CD4-positive, CD25-positive, alpha-beta regulatory T cell (primary cell): Measurements from ENCODE around the gene RBM43. TPM values are rescaled to one million over a fixed set of nuclear protein-coding genes. Genes with fewer than 3 reads are reported as not detected.
A peak's percentile ranks its signal among the peaks of the same experiment; 100 is the strongest.
"Not testable (repeated sequence)": the region's sequence is repeated elsewhere in the genome, so short reads cannot be mapped to it uniquely, and the experiment has no call there.

ENCODE experiments used
- ATAC-seq, 2 donors: fragments of 150-1000 bp; cut with Tn5 transposase; one replicate each; pipeline ENCODE4 v1.10.0; 2021; ENCODE audit warnings: low read depth in 2 of 2, moderate number of reproducible peaks in 2 of 2, moderate library complexity in 1 of 2
- DNase-seq, 3 donors: peaks; one replicate each; pipeline versions ENCODE4 v3.0.0 to v3.0.0-alpha.2; 2012 to 2022; ENCODE audit warnings: mixed read lengths in 1 of 3
- H3K27ac ChIP-seq: one replicate; pipeline ENCODE4 v1.7.0; 2013; ENCODE audit warnings: mild to moderate bottlenecking, low read length; ENCODE audit not compliant: insufficient read depth, poor library complexity, severe bottlenecking
- H3K27me3 ChIP-seq: one replicate; pipeline ENCODE4 v1.7.0; 2013; ENCODE audit warnings: low read length; ENCODE audit not compliant: control insufficient read depth, insufficient read depth
- H3K36me3 ChIP-seq: one replicate; pipeline ENCODE4 v1.7.0; 2013; ENCODE audit warnings: mild to moderate bottlenecking, low read length, moderate library complexity; ENCODE audit not compliant: control insufficient read depth, insufficient read depth
- H3K4me1 ChIP-seq: 2 replicates; pipeline ENCODE4 v1.7.0; 2013; ENCODE audit warnings: mild to moderate bottlenecking, low read length; ENCODE audit not compliant: insufficient read depth, control insufficient read depth, poor library complexity, severe bottlenecking
- H3K4me3 ChIP-seq: one replicate; pipeline ENCODE4 v1.7.0; 2013; ENCODE audit warnings: low read depth, mild to moderate bottlenecking, low read length, moderate library complexity
- H3K9me3 ChIP-seq, 2 experiments: 1 replicate in 1 of 2; 2 replicates in 1 of 2; pipeline ENCODE4 v1.7.0; 2013; ENCODE audit warnings: low read length in 2 of 2, mild to moderate bottlenecking in 1 of 2, moderate library complexity in 1 of 2; ENCODE audit not compliant: control insufficient read depth in 2 of 2
- H3K27ac Mint-ChIP-seq, 3 donors: one replicate each; pipeline ENCODE4 v1.8.0; 2020 to 2022; ENCODE audit warnings: mild to moderate bottlenecking in 3 of 3, mixed read lengths in 3 of 3, moderate library complexity in 2 of 3
- H3K27me3 Mint-ChIP-seq: one replicate; pipeline ENCODE4 v1.8.0; 2022; ENCODE audit warnings: mild to moderate bottlenecking, mixed read lengths
- H3K36me3 Mint-ChIP-seq: one replicate; pipeline ENCODE4 v1.8.0; 2020; ENCODE audit warnings: mixed read lengths
- H3K4me1 Mint-ChIP-seq, 4 donors: one replicate each; pipeline ENCODE4 v1.8.0; 2020 to 2022; ENCODE audit warnings: mixed read lengths in 4 of 4, mild to moderate bottlenecking in 1 of 4
- H3K4me3 Mint-ChIP-seq, 4 donors: one replicate each; pipeline ENCODE4 v1.8.0; 2020 to 2022; ENCODE audit warnings: mild to moderate bottlenecking in 4 of 4, mixed read lengths in 4 of 4, moderate library complexity in 3 of 4
- H3K9me3 Mint-ChIP-seq, 7 donors: one replicate each; pipeline ENCODE4 v1.8.0; 2020 to 2022; ENCODE audit warnings: mixed read lengths in 7 of 7, mild to moderate bottlenecking in 3 of 7, moderate library complexity in 2 of 7
- polyA plus RNA-seq, 4 donors: library from polyadenylated mRNA; unstranded; fragments of 300-500 nt; fragmentation: Illumina TruSeq; gene quantifications; one replicate each; pipeline ENCODE4 v1.2.3, GENCODE V29; 2021
- total RNA-seq: library from RNA; stranded (reverse); gene quantifications from one replicate; pipeline ENCODE4 v1.2.3, GENCODE V29; 2022

RBM43 gene
- total and polyA plus RNA-seq, 5 donors from 2014 or later, result 4.2 to 12.3 (median 5.9) TPM

- DNase-seq (peak in 2 of 3 donors; percentile 58 to 60), ATAC-seq (peak; percentile 53 to 78)
- H3K9me3 Mint-ChIP-seq, result no peaks in the 10 kb centered on the region
- H3K9me3 ChIP-seq, result no peaks in the 10 kb centered on the region
- H3K27ac Mint-ChIP-seq, result no peak overlapping the region
- H3K4me1 ChIP-seq, result peaks cover 3% of the 10 kb centered on the region
- H3K36me3 ChIP-seq, result no peaks in the 10 kb centered on the region
- H3K27ac ChIP-seq, result no peak overlapping the region
- H3K4me3 ChIP-seq, result no peak overlapping the region
- peaks cover 0 to 5% (median 3%) of the 10 kb centered on the region in 4 donors for H3K4me1 Mint-ChIP-seq
- H3K27me3 ChIP-seq, result peaks cover 3% of the 10 kb centered on the region
- peaks cover 20% of the 10 kb centered on the region for H3K27me3 Mint-ChIP-seq
- H3K36me3 Mint-ChIP-seq, result no peaks in the 10 kb centered on the region
- H3K4me3 Mint-ChIP-seq, result no peak overlapping the region
These were observed 22.9 kb downstream of the RBM43 start for GRCh38 chr2:151238527-151239487.

GRCh38 chr2:151237422-151238025 lies 24.1 kb downstream of the RBM43 start:
- Mint-ChIP-seq H3K27ac (no peak overlapping the region), H3K4me1 (peaks cover 0 to 5% (median 3%) of the 10 kb centered on the region in 4 donors), H3K27me3 (peaks cover 22% of the 10 kb centered on the region), H3K36me3 (no peaks in the 10 kb centered on the region), H3K9me3 (no peaks in the 10 kb centered on the region), H3K4me3 (no peak overlapping the region)
- Histone ChIP-seq H3K27ac (no peak overlapping the region), H3K4me3 (no peak overlapping the region), H3K9me3 (no peaks in the 10 kb centered on the region), H3K27me3 (peaks cover 3% of the 10 kb centered on the region), H3K36me3 (no peaks in the 10 kb centered on the region), H3K4me1 (peaks cover 3% of the 10 kb centered on the region)
- no peak for DNase-seq
- no peak for ATAC-seq

- not testable (repeated sequence) for H3K36me3 Mint-ChIP-seq, H3K27ac ChIP-seq, ATAC-seq, H3K36me3 ChIP-seq, H3K4me1 Mint-ChIP-seq, H3K9me3 Mint-ChIP-seq, H3K4me1 ChIP-seq, H3K4me3 ChIP-seq, DNase-seq, H3K27ac Mint-ChIP-seq, H3K4me3 Mint-ChIP-seq, H3K27me3 ChIP-seq, H3K9me3 ChIP-seq
- H3K27me3 Mint-ChIP-seq, result peaks cover 40% of the 10 kb centered on the region
These were observed 27.9 kb downstream of the RBM43 start for GRCh38 chr2:151233760-151234159.

- not testable (repeated sequence) for H3K36me3 Mint-ChIP-seq, H3K9me3 Mint-ChIP-seq
These were observed 28.4 kb downstream of the RBM43 start for GRCh38 chr2:151233288-151233687.

GRCh38 chr2:151230627-151231140 lies 31.0 kb downstream of the RBM43 start:
- no peaks in the 10 kb centered on the region for H3K36me3 ChIP-seq
- H3K4me1 Mint-ChIP-seq, result no peaks in the 10 kb centered on the region
- H3K4me1 ChIP-seq, result no peaks in the 10 kb centered on the region
- H3K4me3 Mint-ChIP-seq, result no peak overlapping the region
- no peak for DNase-seq
- no peak overlapping the region for H3K27ac ChIP-seq
- H3K36me3 Mint-ChIP-seq, result no peaks in the 10 kb centered on the region
- peaks cover 50% of the 10 kb centered on the region for H3K27me3 Mint-ChIP-seq
- no peak for ATAC-seq
- no peak overlapping the region for H3K4me3 ChIP-seq
- H3K9me3 Mint-ChIP-seq, result peaks cover 0 to 4% (median 0%) of the 10 kb centered on the region in 7 donors
- H3K27me3 ChIP-seq, result peaks cover 8% of the 10 kb centered on the region
- H3K9me3 ChIP-seq, result no peaks in the 10 kb centered on the region
- H3K27ac Mint-ChIP-seq, result no peak overlapping the region

More at GRCh38 chr2:151233288-151233687, 28.4 kb downstream of the RBM43 start:
- H3K27ac Mint-ChIP-seq, H3K4me1 ChIP-seq, H3K4me1 Mint-ChIP-seq, H3K9me3 ChIP-seq, H3K4me3 ChIP-seq, ATAC-seq, H3K36me3 ChIP-seq, H3K27ac ChIP-seq, DNase-seq, H3K4me3 Mint-ChIP-seq, H3K27me3 ChIP-seq: not testable (repeated sequence)
- peaks cover 42% of the 10 kb centered on the region for H3K27me3 Mint-ChIP-seq

- Mint-ChIP-seq H3K36me3 (no peaks in the 10 kb centered on the region), H3K4me3 (no peak overlapping the region)
These were observed 32.7 kb downstream of the RBM43 start for GRCh38 chr2:151228847-151229512.

GRCh38 chr2:151217343-151217742 lies 44.3 kb downstream of the RBM43 start:
- DNase-seq (no peak), ATAC-seq (no peak)
- H3K27me3 ChIP-seq, result peaks cover 5% of the 10 kb centered on the region
- no peak overlapping the region for H3K27ac ChIP-seq
- H3K9me3 ChIP-seq, result no peaks in the 10 kb centered on the region
- no peaks in the 10 kb centered on the region for H3K4me1 ChIP-seq
- H3K4me3 ChIP-seq, result no peak overlapping the region
- no peaks in the 10 kb centered on the region for H3K9me3 Mint-ChIP-seq
- H3K4me3 Mint-ChIP-seq, result no peak overlapping the region
- H3K36me3 ChIP-seq, result no peaks in the 10 kb centered on the region
- H3K27me3 Mint-ChIP-seq, result peaks cover 14% of the 10 kb centered on the region
- no peaks in the 10 kb centered on the region for H3K4me1 Mint-ChIP-seq
- H3K36me3 Mint-ChIP-seq, result no peaks in the 10 kb centered on the region
- H3K27ac Mint-ChIP-seq, result no peak overlapping the region

More at GRCh38 chr2:151228847-151229512, 32.7 kb downstream of the RBM43 start:
- Mint-ChIP-seq H3K9me3 (peaks cover 0 to 4% (median 0%) of the 10 kb centered on the region in 7 donors), H3K4me1 (no peaks in the 10 kb centered on the region), H3K27me3 (peaks cover 50% of the 10 kb centered on the region), H3K27ac (no peak overlapping the region)
- H3K9me3 ChIP-seq, result no peaks in the 10 kb centered on the region
- no peaks in the 10 kb centered on the region for H3K36me3 ChIP-seq
- H3K27ac ChIP-seq, result no peak overlapping the region
- no peak for ATAC-seq
- no peak for DNase-seq
- H3K4me3 ChIP-seq, result no peak overlapping the region
- H3K27me3 ChIP-seq, result peaks cover 17% of the 10 kb centered on the region
- H3K4me1 ChIP-seq, result no peaks in the 10 kb centered on the region
